Fibroblast of gingiva (primary cell): ENCODE results near the gene KCNMB4.

Source experiments
- DNase-seq: peaks from one replicate; pipeline ENCODE4 v3.0.0-alpha.2; 2011; ENCODE audit warnings: low read depth

Gene KCNMB4

DNA sequence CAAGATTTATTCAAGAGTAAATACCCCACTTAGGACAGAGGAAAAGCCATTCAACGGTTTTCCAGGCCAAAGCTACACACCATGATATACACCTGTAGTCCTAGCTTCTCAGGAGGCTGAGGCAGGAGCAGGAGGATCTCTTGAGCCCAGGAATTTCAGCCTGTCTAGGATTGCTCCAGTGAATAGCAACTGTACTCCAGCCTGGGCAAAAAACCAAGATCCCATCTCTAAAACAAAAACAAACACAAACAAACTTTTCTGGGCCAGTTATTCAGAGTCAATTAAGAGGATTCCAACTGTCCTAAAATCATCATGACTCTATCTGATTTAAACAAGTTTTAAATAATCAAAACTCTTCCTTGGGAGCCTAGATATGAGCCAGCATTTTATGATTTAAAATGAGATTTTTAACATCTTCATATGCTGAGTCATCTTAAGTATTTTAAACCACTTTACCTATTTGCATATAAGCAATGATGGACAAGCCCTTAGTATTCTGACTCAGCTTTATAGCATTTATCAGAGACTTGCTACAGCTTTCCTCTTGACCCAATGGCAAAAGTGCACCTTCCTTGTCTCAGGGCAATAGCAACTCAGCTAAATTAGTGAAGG, 77.1 kb downstream of the KCNMB4 start:
- DNase-seq: no peak

- DNase-seq: no peak
Measured at GRCh38 chr12:70444903-70445302, 78.8 kb downstream of the KCNMB4 start.

DNA sequence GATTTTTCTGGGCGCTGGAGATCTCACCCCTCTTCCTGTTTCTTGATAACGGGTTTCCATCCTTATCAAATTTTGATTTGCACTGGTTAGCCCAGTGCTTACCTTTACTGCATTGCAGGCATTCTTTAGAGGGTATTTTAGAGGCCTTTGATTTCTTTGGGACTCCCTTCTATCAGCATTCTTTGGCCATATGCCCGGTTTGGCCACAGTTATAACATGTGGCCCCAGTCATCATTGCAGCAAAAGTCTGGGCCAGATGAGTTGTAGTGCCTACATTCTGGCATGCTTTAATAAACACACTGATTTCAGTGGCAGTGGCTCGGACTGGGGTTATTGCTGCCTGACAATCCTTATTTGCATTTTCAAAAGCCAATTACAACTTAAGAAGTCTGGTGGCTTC, 82.3 kb downstream of the KCNMB4 start:
- DNase-seq: no peak

GRCh38 chr12:70449074-70449752, 83.1 kb downstream of the KCNMB4 start:
- DNase-seq: peak; percentile 39

- no peak for DNase-seq
Measured at GRCh38 chr12:70449753-70450341, 83.8 kb downstream of the KCNMB4 start.

GRCh38 chr12:70451528-70451927, 85.4 kb downstream of the KCNMB4 start:
- no peak for DNase-seq

DNA sequence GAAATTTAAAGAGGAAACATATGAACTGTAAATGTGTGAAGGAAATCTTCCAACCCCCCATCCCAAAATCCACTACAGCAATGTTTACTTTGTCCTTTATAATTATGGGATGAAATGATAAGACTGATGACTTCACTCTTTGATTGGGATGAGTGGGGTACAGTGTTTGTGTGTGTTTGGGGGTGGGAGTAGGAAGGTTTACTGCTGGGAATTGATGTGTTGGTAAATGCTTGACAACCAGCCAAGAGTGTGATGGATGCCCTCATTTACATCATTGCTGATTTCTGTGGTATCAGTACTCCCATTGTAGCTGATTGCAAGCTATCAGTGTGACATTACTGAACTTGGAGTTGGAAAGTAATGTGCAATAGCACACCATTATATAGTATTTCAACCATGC, 90.9 kb downstream of the KCNMB4 start:
- no peak for DNase-seq

DNA sequence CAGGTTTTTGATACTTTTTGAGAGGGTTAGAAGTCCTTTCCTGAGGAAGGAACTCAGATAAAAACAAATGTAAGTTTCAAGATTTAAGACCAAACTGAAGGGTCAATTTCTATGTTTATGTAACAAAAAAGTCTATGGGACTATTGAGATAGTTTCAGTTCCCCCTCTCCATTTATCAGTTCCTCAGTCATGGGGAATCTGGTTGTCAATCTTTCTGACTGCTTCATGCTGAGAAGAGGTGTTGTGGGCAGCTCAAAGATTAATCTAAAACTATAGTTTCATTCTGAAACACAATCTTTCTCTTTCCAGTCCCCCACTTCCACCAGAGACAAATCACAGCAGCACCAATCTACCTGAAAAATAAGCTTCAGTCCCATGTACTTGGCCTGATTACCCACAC, 93.7 kb downstream of the KCNMB4 start:
- no peak for DNase-seq

DNA sequence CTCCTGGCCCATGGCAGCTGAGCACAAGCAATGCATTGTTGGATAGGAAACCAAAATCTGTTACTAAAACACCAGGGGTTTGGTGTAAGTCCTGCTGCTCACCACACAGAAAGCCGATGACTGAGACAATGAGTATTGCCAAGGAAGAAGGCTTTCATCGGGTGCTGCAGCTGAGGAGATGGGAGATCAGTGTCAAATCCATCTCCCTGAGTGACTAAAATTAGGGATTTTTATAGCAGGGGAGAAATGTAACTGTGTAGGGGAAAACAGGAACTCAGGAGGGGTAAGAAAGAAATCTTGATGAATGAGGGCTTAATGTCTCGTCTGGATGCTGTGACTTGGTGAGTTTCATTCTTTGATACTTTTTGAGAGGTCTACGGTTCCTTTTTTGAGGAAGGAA, 97.9 kb downstream of the KCNMB4 start:
- DNase-seq: no peak

- no peak for DNase-seq
Measured at GRCh38 chr12:70466753-70467152, 100.7 kb downstream of the KCNMB4 start.

DNA sequence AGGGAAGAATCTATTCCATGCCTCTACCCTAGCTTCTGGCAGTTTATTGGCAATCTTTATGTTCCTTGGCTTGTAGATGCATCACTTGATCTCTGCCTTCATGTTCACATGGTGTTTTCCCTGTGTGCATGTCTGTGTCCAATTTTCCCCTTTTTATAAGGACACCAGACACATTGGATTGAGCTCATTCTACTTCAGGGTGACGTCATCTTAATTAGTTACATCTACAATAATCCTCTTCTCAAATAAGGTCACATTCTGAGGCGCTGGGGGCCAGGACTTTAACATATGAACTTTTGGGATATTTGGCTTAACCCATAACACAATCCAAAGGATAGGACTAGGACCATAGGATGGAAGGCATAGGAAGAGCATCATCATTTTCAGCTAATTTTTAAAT, 101.4 kb downstream of the KCNMB4 start:
- no peak for DNase-seq

GRCh38 chr12:70467918-70468733, 102.0 kb downstream of the KCNMB4 start:
- DNase-seq: no peak

DNA sequence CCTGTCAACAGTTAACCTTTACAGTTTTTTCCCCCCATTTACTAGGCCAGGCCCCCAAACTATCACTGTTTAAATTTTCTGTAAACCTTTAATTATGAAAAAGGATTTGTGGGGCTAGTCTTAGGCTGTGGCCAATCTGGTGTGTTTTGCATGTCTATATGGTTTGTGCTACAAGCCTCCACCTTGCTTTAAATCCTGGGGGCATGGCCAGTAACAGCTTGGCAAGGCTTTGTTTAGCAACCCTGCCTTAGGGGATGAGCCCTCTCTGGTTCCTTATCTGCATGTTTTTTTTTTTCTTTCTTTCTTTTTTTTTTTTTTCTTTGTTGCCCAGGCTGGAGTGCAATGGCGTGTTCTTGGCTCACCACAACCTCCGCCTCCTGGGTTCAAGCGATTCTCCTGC, 102.7 kb downstream of the KCNMB4 start:
- no peak for DNase-seq

- DNase-seq: no peak
Measured at GRCh38 chr12:70469221-70469820, 103.2 kb downstream of the KCNMB4 start.

- no peak for DNase-seq
Measured at GRCh38 chr12:70482764-70483163, 116.7 kb downstream of the KCNMB4 start.
